ENCODE data around the gene POLR2A.

The POLR2A gene

GRCh38 chr17:7484067-7484918 is at the start of gene POLR2A:
Gene POLR2A (plus strand): TSS chr17:7484366.
- DNase-seq (ENCODE audit: low read depth in 2 of 2): peak; percentile 97

GRCh38 chr17:7435676-7436555 is 48.2 kb upstream of the POLR2A start:
- DNase-seq (ENCODE audit: low read depth in 2 of 2): peak in 1 of 2 donors; percentile 26

GRCh38 chr17:7436556-7437368 is 47.4 kb upstream of the POLR2A start:
- peak; percentile 58 to 68 for DNase-seq (ENCODE audit: low read depth in 2 of 2)

- no peak for DNase-seq (ENCODE audit: low read depth in 2 of 2)
Measured at GRCh38 chr17:7437369-7437863, 46.8 kb upstream of the POLR2A start.

- peak in 1 of 2 donors; percentile 24 for DNase-seq (ENCODE audit: low read depth in 2 of 2)
Measured at GRCh38 chr17:7437950-7438614, 46.1 kb upstream of the POLR2A start.

- DNase-seq (ENCODE audit: low read depth in 2 of 2): no peak
Measured at GRCh38 chr17:7438656-7439460, 45.3 kb upstream of the POLR2A start.

GRCh38 chr17:7439462-7440112 is 44.6 kb upstream of the POLR2A start, which contains the start of gene FGF11:
Gene FGF11 (plus strand): TSS chr17:7439512. CDS start chr17:7439621, 109 bp downstream.
- no peak for DNase-seq (ENCODE audit: low read depth in 2 of 2)

- DNase-seq (ENCODE audit: low read depth in 2 of 2): no peak
Measured at GRCh38 chr17:7440113-7440833, 43.9 kb upstream of the POLR2A start.

- DNase-seq (ENCODE audit: low read depth in 2 of 2): no peak
Measured at GRCh38 chr17:7440834-7441195, 43.4 kb upstream of the POLR2A start.

- no peak for DNase-seq (ENCODE audit: low read depth in 2 of 2)
Measured at GRCh38 chr17:7441266-7441665, 42.9 kb upstream of the POLR2A start.

- no peak for DNase-seq (ENCODE audit: low read depth in 2 of 2)
Measured at GRCh38 chr17:7442142-7442541, 42.0 kb upstream of the POLR2A start.

GRCh38 chr17:7443499-7444485 is 40.4 kb upstream of the POLR2A start:
- DNase-seq (ENCODE audit: low read depth in 2 of 2): no peak

GRCh38 chr17:7444682-7445618 is 39.2 kb upstream of the POLR2A start, which contains the start of gene CHRNB1:
Gene CHRNB1 (plus strand): TSS chr17:7445061. CDS start chr17:7445128, 67 bp downstream.
- no peak for DNase-seq (ENCODE audit: low read depth in 2 of 2)

- no peak for DNase-seq (ENCODE audit: low read depth in 2 of 2)
Measured at GRCh38 chr17:7445619-7445968, 38.6 kb upstream of the POLR2A start.

GRCh38 chr17:7448461-7448860 is 35.7 kb upstream of the POLR2A start:
- DNase-seq (ENCODE audit: low read depth in 2 of 2): no peak

GRCh38 chr17:7459961-7460545 is 24.1 kb upstream of the POLR2A start:
- no peak for DNase-seq (ENCODE audit: low read depth in 2 of 2)
